ENCODE results near the gene BOLL.
"Not testable (repeated sequence)": the region's sequence is repeated elsewhere in the genome, so short reads cannot be mapped to it uniquely, and the experiment has no call there.

BOLL gene

GRCh38 chr2:197707316-197708213, 77.6 kb downstream of the BOLL start:
- peak overlapping the region; percentile 49 for H3K27ac ChIP-seq

DNA sequence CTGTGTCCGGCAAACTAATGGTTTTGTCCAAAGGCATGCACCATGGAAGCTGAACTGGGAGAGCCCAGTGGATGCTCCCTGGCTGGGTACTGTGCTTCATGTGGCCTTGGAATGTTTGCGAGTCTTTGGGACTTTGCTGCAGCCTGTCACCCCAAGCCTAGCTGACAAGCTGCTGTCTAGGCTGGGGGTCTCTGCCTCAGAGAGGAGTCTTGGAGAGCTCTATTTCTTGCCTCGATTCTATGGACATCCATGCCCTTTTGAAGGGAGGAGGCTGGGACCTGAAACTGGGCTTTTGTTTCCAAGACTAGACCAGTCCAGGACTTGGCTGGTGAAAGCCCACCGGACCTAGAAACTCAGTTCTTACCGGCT, 78.3 kb downstream of the BOLL start:
- peak overlapping the region; percentile 49 for H3K27ac ChIP-seq
- DNase-seq (ENCODE audit: low read depth, low spot score), result no peak

More at GRCh38 chr2:197707316-197708213, 77.6 kb downstream of the BOLL start:
- DNase-seq (ENCODE audit: low read depth, low spot score), result no peak

- DNase-seq (ENCODE audit: low read depth, low spot score), result no peak
- H3K27ac ChIP-seq, result peak overlapping the region; percentile 58
Measured at GRCh38 chr2:197705912-197706838, 78.9 kb downstream of the BOLL start.

GRCh38 chr2:197705121-197705911, 79.8 kb downstream of the BOLL start, which contains the start of gene MARS2:
MARS2 (plus strand) TSS chr2:197705369; CDS start chr2:197705406, 37 bp downstream.
- DNase-seq (ENCODE audit: low read depth, low spot score), result peak; percentile 60

GRCh38 chr2:197704434-197705120, 80.5 kb downstream of the BOLL start:
- DNase-seq (ENCODE audit: low read depth, low spot score), result no peak
- H3K27ac ChIP-seq, result peak overlapping the region; percentile 58

More at GRCh38 chr2:197705121-197705911, 79.8 kb downstream of the BOLL start, which contains the start of gene MARS2:
- H3K27ac ChIP-seq, result peak within 1 kb of the TSS; percentile 58

- DNase-seq (ENCODE audit: low read depth, low spot score), result no peak
- no peak overlapping the region for H3K27ac ChIP-seq
Measured at GRCh38 chr2:197700960-197701359, 84.2 kb downstream of the BOLL start.

- H3K27ac ChIP-seq; DNase-seq (ENCODE audit: low read depth, low spot score): not testable (repeated sequence)
Measured at GRCh38 chr2:197699724-197700123, 85.4 kb downstream of the BOLL start.

GRCh38 chr2:197696571-197696970, 88.5 kb downstream of the BOLL start:
- not testable (repeated sequence) for H3K27ac ChIP-seq; DNase-seq (ENCODE audit: low read depth, low spot score)

- not testable (repeated sequence) for DNase-seq (ENCODE audit: low read depth, low spot score); H3K27ac ChIP-seq
Measured at GRCh38 chr2:197695971-197696370, 89.1 kb downstream of the BOLL start.

GRCh38 chr2:197695206-197695605, 89.9 kb downstream of the BOLL start:
- not testable (repeated sequence) for DNase-seq (ENCODE audit: low read depth, low spot score); H3K27ac ChIP-seq

DNA sequence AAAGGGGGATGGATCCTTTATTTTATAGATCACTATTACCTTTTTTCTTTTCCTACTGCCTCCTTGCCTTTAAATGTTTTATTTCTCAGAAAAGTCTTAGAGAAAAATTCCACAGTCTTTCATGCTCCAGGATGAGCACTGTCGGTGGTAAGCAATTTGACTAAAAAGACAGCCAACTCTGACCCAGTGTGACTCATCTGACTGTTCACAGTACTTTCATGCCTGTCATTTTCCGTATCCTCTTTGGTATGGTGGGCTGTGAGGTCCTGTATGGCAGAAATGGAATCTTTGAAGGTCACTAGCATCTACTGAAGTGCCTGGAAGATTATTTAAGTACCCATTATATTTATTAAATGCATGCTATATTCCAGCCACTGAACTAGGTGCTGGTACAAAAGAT, 107.6 kb downstream of the BOLL start:
- DNase-seq (ENCODE audit: low read depth, low spot score), result no peak
- no peak overlapping the region for H3K27ac ChIP-seq

- DNase-seq (ENCODE audit: low read depth, low spot score), result no peak
Measured at GRCh38 chr2:197677056-197677455, 108.1 kb downstream of the BOLL start.

More at GRCh38 chr2:197677056-197677455, 108.1 kb downstream of the BOLL start:
- no peak overlapping the region for H3K27ac ChIP-seq

All from epithelial cell of prostate (primary cell).